ENCODE measurements around the gene TNIK. TPM values are rescaled to one million over a fixed set of nuclear protein-coding genes. Genes with fewer than 3 reads are reported as not detected.

TNIK gene
- total RNA-seq, 6 experiments from 2014 or later, result 10.6 to 17.2 (median 11.8) TPM

DNA sequence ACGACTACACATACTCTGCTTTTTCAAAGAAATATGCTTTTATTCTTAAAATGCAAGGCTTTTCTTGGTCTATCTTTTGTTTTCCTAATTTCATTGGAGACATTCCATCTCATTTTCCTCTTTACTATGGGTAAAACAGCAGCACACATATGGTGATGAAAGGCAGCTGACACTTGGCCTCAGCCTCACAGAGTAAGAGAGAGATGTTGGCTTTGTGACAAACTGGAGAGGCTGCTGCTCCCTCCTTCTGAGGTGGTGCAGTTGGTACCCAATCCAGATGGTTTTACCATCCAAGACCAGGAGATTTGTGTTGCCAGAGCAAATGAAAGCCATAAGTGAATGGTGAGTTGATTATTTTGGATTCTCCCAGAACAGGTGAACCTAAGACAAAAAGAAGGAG, 420.5 kb downstream of the TNIK start:
- no peak overlapping the region for H3K4me3 Mint-ChIP-seq
- TF ChIP-seq CTCF (IDR thresholded peaks at IDR 0.05), result no peak
- no peak for DNase-seq
- no peaks in the 10 kb centered on the region; the same call in 1 of the 2 replicates for H3K27me3 Mint-ChIP-seq (ENCODE audit: insufficient read depth)
- no peak overlapping the region for H3K27ac Mint-ChIP-seq
- no peaks in the 10 kb centered on the region for H3K9me3 Mint-ChIP-seq
- no peaks in the 10 kb centered on the region for H3K36me3 Mint-ChIP-seq (ENCODE audit: low read depth)
- H3K4me1 Mint-ChIP-seq (ENCODE audit: low read depth), result peaks cover 2% of the 10 kb centered on the region

GRCh38 chr3:171038342-171038741, 421.9 kb downstream of the TNIK start:
- DNase-seq, result no peak
- H3K36me3 Mint-ChIP-seq (ENCODE audit: low read depth), result no peaks in the 10 kb centered on the region
- TF ChIP-seq CTCF (IDR thresholded peaks at IDR 0.05), result no peak
- no peak overlapping the region for H3K27ac Mint-ChIP-seq
- no peaks in the 10 kb centered on the region for H3K9me3 Mint-ChIP-seq
- H3K4me1 Mint-ChIP-seq (ENCODE audit: low read depth), result no peaks in the 10 kb centered on the region
- H3K4me3 Mint-ChIP-seq, result no peak overlapping the region
- no peaks in the 10 kb centered on the region; the same call in 1 of the 2 replicates for H3K27me3 Mint-ChIP-seq (ENCODE audit: insufficient read depth)

GRCh38 chr3:171028779-171029232, 431.4 kb downstream of the TNIK start:
- no peaks in the 10 kb centered on the region; the same call in 1 of the 2 replicates for H3K4me1 Mint-ChIP-seq (ENCODE audit: low read depth)
- no peaks in the 10 kb centered on the region for H3K9me3 Mint-ChIP-seq
- H3K27me3 Mint-ChIP-seq (ENCODE audit: insufficient read depth), result no peaks in the 10 kb centered on the region; the same call in none of the 2 replicates
- no peak overlapping the region for H3K27ac Mint-ChIP-seq
- no peak overlapping the region for H3K4me3 Mint-ChIP-seq
- no peak for TF ChIP-seq CTCF (IDR thresholded peaks at IDR 0.05)
- H3K36me3 Mint-ChIP-seq (ENCODE audit: low read depth), result no peaks in the 10 kb centered on the region
- DNase-seq, result peak; percentile 88

DNA sequence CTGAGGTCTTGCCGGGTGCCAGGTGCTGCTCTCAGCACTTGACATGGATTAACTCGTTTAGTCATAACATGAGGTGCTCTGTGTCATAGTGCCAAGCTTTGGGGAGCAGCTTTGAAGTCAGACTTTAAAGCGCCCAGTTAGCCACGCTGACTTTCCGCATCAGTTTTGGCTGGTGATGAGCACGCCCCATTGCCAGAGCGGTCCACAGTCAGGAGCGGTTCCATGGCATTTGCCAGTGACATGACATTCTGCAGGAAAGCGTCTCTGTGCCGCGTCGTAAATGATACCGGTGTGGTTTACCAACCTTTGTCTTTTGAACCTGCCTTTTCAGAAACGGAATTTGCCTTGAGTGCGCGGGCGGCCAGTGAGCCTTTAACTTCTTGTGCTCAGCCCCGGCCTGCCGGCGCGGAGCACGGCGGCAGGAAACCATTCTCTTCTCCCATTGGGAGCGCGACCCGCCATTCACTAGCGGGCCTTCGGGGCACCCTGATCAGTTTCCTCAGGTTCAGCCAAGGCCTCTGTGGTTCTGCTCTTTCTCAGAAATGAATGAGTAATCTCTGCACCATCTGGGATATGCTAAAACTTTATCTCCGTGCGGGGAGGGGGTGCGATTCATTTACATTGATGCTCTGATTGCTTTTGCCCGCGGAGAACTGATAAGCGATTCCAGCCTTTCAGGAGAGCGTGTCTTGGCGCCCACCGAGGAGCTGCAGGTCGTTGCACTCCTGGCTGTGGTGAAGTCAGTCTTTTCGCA, 432.0 kb downstream of the TNIK start:
- no peaks in the 10 kb centered on the region for H3K9me3 Mint-ChIP-seq
- H3K27ac Mint-ChIP-seq, result no peak overlapping the region

DNA sequence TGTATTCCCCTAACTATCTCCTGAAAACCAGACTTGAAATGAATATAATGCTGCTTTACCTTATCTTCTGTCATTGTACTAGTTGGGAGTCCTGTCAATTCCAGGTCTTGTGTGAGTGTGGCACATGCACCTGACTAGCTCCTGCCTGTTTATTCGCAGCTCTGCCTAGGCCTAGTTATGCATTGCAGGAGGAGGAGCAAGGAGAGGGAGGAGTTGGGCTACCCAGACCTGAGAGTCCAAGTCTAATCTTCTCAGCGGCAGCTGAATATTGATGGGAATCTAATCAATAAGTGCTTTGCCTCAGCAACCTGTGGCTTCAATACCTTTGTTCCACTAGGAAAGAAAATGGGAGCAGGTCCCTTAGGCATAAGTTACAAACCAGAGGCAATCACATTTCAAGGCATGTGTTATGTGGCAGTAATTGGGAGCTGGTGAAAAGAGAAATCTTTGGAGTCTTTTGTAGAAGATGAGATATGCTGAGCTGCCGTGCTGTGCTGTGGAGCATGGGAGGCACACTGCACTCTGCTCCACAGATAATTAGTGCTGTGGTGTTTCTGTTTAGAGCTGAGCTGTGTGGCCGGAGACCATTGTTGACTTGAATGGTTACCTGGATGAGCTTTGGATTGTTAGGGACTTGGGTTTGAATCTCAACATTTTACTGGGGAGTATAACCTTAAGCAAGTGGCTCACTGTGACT, 433.5 kb downstream of the TNIK start, which contains the start of gene SLC2A2:
Gene SLC2A2 (minus strand): TSS at position 124 of the 697 bp plus-strand sequence. CDS start 50 bp downstream, at position 74.
- no peak within 1 kb of the TSS; the same call in 1 of the 2 replicates for H3K27ac Mint-ChIP-seq
- no peaks in the 10 kb centered on the region; the same call in 1 of the 2 replicates for H3K4me1 Mint-ChIP-seq (ENCODE audit: low read depth)
- H3K27me3 Mint-ChIP-seq (ENCODE audit: insufficient read depth), result no peaks in the 10 kb centered on the region
- H3K9me3 Mint-ChIP-seq, result no peaks in the 10 kb centered on the region
- no peak within 1 kb of the TSS for H3K4me3 Mint-ChIP-seq
- no peaks in the 10 kb centered on the region for H3K36me3 Mint-ChIP-seq (ENCODE audit: low read depth)
- no peak for DNase-seq
- no peak for TF ChIP-seq CTCF (IDR thresholded peaks at IDR 0.05)

More for the DNA sequence above, 432.0 kb downstream of the TNIK start:
- H3K4me3 Mint-ChIP-seq, result no peak overlapping the region
- H3K27me3 Mint-ChIP-seq (ENCODE audit: insufficient read depth), result no peaks in the 10 kb centered on the region; the same call in none of the 2 replicates
- H3K36me3 Mint-ChIP-seq (ENCODE audit: low read depth), result no peaks in the 10 kb centered on the region
- H3K4me1 Mint-ChIP-seq (ENCODE audit: low read depth), result no peaks in the 10 kb centered on the region; the same call in 1 of the 2 replicates
- peak; percentile 94 for DNase-seq
- TF ChIP-seq CTCF (IDR thresholded peaks at IDR 0.05), result no peak

All from HFFc6 (cell line).